Activated T-cell treated with anti-CD3 and anti-CD28 coated beads, Interleukin-2, amount 50 U/mL, for 1 hour (primary cell): Measurements from ENCODE around the gene ZNF425.
A peak's percentile ranks its signal among the peaks of the same experiment; 100 is the strongest.
"Not testable (repeated sequence)": the region's sequence is repeated elsewhere in the genome, so short reads cannot be mapped to it uniquely, and the experiment has no call there.

Experiments
- DNase-seq: peaks from one replicate; pipeline ENCODE4 v3.0.0-alpha.2; 2020

ZNF425 gene

GRCh38 chr7:149130572-149131198 lies 4.6 kb upstream of the ZNF425 start:
- no peak for DNase-seq

GRCh38 chr7:149126662-149127266 lies 640 bp upstream of the ZNF425 start:
- DNase-seq, result peak; percentile 67

GRCh38 chr7:149125189-149125862 lies 798 bp downstream of the ZNF425 start:
- no peak for DNase-seq

- no peak for DNase-seq
Observed at GRCh38 chr7:149109969-149110368, 16.2 kb downstream of the ZNF425 start.

- no peak for DNase-seq
Observed at GRCh38 chr7:149104749-149105148, 21.4 kb downstream of the ZNF425 start.

GRCh38 chr7:149104214-149104613 lies 21.9 kb downstream of the ZNF425 start:
- no peak for DNase-seq

- no peak for DNase-seq
Observed at GRCh38 chr7:149103424-149103823, 22.7 kb downstream of the ZNF425 start.

GRCh38 chr7:149102666-149103065 lies 23.5 kb downstream of the ZNF425 start:
- no peak for DNase-seq

GRCh38 chr7:149100821-149101220 lies 25.3 kb downstream of the ZNF425 start:
- DNase-seq, result no peak

GRCh38 chr7:149099058-149099457 lies 27.1 kb downstream of the ZNF425 start:
- no peak for DNase-seq

GRCh38 chr7:149097088-149097487 lies 29.0 kb downstream of the ZNF425 start:
- DNase-seq, result no peak

GRCh38 chr7:149093228-149093627 lies 32.9 kb downstream of the ZNF425 start:
- no peak for DNase-seq

- DNase-seq, result not testable (repeated sequence)
Observed at GRCh38 chr7:149092244-149092643, 33.9 kb downstream of the ZNF425 start.

GRCh38 chr7:149090397-149091195 lies 35.5 kb downstream of the ZNF425 start, which contains the start of gene ZNF786:
ZNF786 (minus strand) TSS chr7:149090718; CDS start chr7:149090640, 78 bp downstream.
- DNase-seq, result peak; percentile 92

GRCh38 chr7:149087376-149087775 lies 38.7 kb downstream of the ZNF425 start:
- DNase-seq, result no peak

- no peak for DNase-seq
Observed at GRCh38 chr7:149085866-149086265, 40.3 kb downstream of the ZNF425 start.

- DNase-seq, result no peak
Observed at GRCh38 chr7:149084407-149084806, 41.7 kb downstream of the ZNF425 start.

- no peak for DNase-seq
Observed at GRCh38 chr7:149081914-149082313, 44.2 kb downstream of the ZNF425 start.

GRCh38 chr7:149077594-149077993 lies 48.5 kb downstream of the ZNF425 start:
- no peak for DNase-seq

GRCh38 chr7:149075286-149075685 lies 50.8 kb downstream of the ZNF425 start:
- DNase-seq, result no peak

- no peak for DNase-seq
Observed at GRCh38 chr7:149074116-149074885, 51.8 kb downstream of the ZNF425 start.

- no peak for DNase-seq
Observed at GRCh38 chr7:149072438-149072775, 53.7 kb downstream of the ZNF425 start.
